GM21423 (cell line): ENCODE measurements around the gene BANF2.

Source experiments
- ATAC-seq: cut with Tn5 transposase; IDR thresholded peaks from one replicate; pipeline ENCODE4 v1.9.1; 2021; ENCODE audit warnings: mild to moderate bottlenecking, moderate library complexity; ENCODE audit not compliant: unreplicated experiment

The BANF2 gene

DNA sequence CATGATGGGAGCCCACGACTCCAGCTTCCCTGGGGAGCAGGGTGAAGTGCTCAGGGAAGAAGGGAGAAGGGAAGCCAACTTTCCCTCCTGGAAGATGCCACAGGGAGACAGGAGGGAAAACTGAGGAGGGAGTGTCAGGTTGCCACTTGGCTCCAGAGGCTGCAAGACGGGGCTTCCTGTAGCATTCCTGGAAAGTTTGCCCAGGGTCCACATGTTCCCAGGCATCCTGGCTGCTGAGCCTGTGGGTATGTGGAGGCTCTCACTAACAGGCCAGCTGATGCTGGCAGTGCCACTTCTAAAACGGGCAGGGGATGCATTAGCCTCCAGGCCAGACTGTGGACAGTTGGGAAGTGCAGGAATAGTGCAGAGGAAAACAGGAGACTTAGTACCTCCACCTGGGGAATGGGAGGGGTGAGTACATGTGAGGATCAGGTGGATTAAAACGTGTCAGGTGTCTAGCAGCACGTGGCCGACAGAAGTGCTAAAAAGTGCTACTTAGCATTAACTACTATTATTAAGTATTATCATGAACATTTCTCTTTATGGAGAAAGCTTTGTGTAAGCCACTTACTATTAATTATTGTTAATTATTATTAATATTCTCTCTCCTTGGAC, 33.2 kb downstream of the BANF2 start:
- ATAC-seq, result no peak

DNA sequence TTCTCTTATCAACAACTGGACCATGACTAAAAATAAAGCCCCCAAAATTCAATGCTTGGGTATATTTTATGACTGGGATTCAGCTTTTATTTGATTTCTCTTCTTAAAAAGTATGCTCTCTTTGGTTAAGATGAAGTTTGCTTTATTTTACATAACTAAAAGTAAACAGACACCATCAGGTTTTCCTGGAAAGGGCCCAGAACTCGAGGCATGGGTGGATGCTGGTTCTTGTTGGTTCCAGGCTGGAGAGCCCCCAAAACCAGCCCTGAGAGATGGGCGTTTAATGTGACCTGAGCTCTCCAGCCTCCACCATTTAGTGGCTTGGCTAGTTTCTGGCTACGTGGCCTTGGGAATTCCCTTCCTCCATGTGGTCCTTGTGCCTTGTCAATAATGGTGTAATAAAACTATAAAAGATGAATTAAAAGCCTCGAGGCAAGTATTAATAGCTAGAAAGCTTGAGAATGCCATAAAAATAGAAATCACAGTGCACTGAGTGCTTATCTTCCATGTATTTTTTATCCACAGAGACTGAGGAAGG, 34.1 kb downstream of the BANF2 start:
- ATAC-seq, result no peak

- ATAC-seq, result no peak
Measured at GRCh38 chr20:17734374-17734773, 34.6 kb downstream of the BANF2 start.

GRCh38 chr20:17735206-17735804, 35.5 kb downstream of the BANF2 start:
- ATAC-seq, result no peak

DNA sequence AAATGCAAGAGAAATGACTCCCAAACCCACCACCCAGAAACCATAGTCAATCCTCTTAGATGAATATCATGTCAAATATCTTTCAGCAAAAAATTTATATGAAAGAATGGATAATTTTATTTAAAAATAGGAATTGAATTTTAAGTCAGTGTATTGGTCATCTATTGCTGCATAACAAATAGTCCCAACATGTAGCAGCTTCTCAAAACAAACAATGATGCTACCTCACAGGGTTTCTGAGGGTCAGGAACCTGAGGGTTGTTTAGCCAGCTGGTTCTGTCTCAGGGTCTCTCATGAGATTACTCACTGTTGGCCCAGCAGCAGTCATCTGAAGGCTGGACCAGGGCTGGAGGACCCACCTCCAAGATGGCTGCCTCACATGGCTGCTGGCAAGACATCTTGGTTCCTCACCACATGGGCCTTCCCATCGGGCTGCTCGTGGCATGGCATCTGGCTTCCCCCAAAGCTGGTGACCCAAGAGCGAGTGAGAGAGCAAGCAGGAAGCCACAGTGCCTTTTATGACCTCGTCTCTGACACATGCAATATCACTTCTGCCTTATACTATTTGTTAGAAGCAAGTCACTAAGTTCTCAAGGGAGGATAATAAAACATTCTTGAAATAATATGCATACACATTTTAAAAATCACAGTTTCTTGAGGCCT, 36.3 kb downstream of the BANF2 start:
- ATAC-seq, result no peak

- ATAC-seq, result no peak
Measured at GRCh38 chr20:17738154-17738553, 38.4 kb downstream of the BANF2 start.

GRCh38 chr20:17741220-17741619, 41.5 kb downstream of the BANF2 start:
- no peak for ATAC-seq

GRCh38 chr20:17742731-17743130, 43.0 kb downstream of the BANF2 start:
- ATAC-seq, result no peak

GRCh38 chr20:17743677-17744076, 43.9 kb downstream of the BANF2 start:
- ATAC-seq, result no peak

GRCh38 chr20:17747431-17747846, 47.7 kb downstream of the BANF2 start:
- ATAC-seq, result no peak

DNA sequence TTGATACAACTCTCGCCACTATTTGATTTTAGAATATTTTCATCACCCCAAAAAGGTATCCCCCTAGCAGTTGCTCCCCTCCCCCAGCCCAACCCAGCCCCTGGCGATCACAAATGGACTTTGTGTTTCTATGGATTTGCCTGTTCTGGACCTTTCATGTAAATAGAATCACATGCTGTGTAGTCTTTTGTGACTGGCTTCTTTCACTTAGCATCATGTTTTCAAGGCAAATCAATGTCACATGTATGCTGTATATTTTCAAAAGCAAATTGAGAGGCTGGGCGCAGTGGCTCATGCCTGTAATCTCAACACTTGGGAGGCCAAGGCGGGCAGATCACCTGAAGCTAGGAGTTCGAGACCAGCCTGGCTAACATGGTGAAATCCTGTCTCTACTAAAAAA, 48.5 kb downstream of the BANF2 start:
- ATAC-seq, result no peak

GRCh38 chr20:17749626-17749977, 49.8 kb downstream of the BANF2 start:
- no peak for ATAC-seq

- ATAC-seq, result no peak
Measured at GRCh38 chr20:17749978-17750721, 50.4 kb downstream of the BANF2 start.

DNA sequence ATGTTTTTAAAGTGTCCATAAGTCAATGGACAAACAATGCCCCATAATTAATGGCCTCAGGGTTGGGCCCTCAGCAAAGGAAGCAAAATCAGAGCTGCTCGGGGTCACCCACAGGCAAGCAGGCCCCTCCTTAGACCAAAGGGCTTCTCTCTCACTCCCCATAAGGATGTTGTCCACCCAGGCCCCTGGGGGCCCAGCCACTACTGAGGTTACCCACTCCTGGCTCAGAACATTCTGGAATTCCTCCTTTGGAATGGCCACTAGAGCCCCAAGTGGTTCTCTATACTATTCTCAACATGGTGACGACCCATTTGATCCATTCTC, 50.9 kb downstream of the BANF2 start:
- ATAC-seq, result no peak

DNA sequence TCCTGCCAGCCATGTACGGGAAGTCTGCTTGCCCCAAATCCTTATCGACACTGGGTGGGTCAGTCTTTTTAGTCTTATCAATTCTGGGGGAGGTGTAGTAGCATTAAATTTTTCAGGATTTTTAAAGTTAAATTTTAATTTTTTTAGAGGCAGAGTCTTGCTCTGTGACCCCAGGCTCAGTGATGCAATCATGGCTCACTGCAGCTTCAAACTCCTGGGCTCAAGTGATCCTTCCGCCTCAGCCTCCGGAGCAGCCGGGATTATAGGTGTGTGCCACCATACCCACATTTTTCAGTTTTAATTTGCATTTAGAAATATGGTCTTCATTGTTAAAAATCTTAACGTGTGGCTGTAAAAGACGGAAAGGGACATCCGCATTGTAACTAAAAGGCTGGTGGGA, 51.9 kb downstream of the BANF2 start:
- ATAC-seq, result no peak

- no peak for ATAC-seq
Measured at GRCh38 chr20:17752459-17752858, 52.7 kb downstream of the BANF2 start.

GRCh38 chr20:17753516-17753915, 53.8 kb downstream of the BANF2 start:
- no peak for ATAC-seq

GRCh38 chr20:17756529-17756928, 56.8 kb downstream of the BANF2 start:
- ATAC-seq, result no peak

GRCh38 chr20:17757496-17757895, 57.7 kb downstream of the BANF2 start:
- ATAC-seq, result no peak

GRCh38 chr20:17758010-17758409, 58.2 kb downstream of the BANF2 start:
- no peak for ATAC-seq

DNA sequence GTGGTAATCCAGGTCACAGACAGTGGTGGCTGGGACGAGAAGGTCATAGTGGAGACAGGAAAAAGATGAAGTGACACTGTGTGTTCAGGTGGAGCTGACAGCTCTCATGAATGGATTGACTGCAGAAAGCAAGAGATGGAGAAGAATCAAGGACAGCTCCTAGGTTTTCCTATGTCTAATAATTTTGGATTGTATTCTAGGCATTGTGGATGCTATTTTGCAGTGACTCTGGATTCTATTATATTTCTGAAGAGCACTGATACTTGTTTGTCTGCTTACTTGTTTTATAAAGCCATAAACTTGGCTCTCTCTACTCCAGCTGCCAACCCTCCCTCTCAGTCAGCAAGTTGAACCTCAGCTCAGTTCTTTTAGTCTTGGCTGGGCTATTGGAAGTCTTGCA, 58.7 kb downstream of the BANF2 start:
- ATAC-seq, result no peak

DNA sequence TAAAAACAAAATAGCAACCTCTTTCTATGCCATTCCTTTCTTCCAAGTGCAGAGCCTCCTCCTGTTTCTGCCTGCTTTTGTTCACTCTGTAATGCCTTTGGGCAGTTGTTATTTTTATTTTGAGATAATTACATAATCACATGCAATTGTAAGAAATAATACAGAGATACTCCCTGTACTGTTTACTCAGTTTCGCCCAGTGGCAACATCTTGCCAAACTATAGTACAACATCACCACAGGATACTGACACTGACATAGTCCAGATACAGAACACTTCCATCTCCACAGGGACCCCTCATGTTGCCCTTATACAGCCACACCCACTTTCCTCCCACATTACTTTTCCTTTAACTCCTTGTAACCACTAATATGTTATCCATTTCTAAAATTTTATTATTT, 59.7 kb downstream of the BANF2 start:
- ATAC-seq, result no peak
